ENCODE measurements around the gene LHPP. TPM values are rescaled to one million over a fixed set of nuclear protein-coding genes. Genes with fewer than 3 reads are reported as not detected.

The LHPP gene
- total and polyA plus RNA-seq, 11 donors: 5.6 to 23.5 (median 13.2) TPM

DNA sequence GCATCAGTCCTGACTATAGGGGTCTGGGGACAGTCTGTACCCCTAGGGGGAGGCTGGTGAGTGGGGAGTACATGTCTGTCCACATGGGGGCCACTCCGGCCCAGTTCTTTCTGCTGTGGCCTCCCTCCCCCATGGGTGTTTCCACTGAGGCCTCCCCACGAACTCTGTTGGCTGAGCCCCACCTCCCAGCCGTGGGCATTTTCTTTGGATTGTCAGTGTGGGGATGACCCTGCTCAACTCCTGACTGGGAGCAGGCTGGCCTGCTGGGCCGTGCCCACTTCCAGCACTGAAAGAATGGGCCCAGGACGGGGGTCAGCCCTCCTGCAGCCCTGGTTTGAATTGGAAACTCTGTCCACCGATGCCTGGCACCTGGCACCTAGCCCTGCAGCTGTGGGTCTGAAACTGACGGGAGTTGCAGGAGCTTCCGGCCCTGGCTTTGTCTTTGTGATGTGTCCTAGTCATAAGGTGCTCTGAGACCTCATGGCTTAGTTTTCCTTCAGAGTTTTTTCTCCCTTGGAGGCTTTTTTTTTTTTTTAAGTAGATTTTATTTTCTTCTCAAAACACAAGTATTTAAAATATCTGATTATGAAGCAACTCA is 46.5 kb downstream of the LHPP start:
- no peak overlapping the region for H3K27ac ChIP-seq
- H3K9me3 ChIP-seq: no peaks in the 10 kb centered on the region
- no peaks in the 10 kb centered on the region for H3K27me3 ChIP-seq
- intact Hi-C loops (cut with DNase I): no loop called here
- DNase-seq (no peak), ATAC-seq (no peak)
- no peak overlapping the region for H3K4me3 ChIP-seq
- TF ChIP-seq, protein P1, sequence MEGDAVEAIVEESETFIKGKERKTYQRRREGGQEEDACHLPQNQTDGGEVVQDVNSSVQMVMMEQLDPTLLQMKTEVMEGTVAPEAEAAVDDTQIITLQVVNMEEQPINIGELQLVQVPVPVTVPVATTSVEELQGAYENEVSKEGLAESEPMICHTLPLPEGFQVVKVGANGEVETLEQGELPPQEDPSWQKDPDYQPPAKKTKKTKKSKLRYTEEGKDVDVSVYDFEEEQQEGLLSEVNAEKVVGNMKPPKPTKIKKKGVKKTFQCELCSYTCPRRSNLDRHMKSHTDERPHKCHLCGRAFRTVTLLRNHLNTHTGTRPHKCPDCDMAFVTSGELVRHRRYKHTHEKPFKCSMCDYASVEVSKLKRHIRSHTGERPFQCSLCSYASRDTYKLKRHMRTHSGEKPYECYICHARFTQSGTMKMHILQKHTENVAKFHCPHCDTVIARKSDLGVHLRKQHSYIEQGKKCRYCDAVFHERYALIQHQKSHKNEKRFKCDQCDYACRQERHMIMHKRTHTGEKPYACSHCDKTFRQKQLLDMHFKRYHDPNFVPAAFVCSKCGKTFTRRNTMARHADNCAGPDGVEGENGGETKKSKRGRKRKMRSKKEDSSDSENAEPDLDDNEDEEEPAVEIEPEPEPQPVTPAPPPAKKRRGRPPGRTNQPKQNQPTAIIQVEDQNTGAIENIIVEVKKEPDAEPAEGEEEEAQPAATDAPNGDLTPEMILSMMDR (IDR thresholded peaks at IDR 0.05): no peak
- no peak for TF ChIP-seq POLR2A (IDR thresholded peaks at IDR 0.05)
- WGBS, 4 donors: 83 to 91% (median 89%) methylated on average over 8 of the region's 8 CpGs
- no peaks in the 10 kb centered on the region for H3K36me3 ChIP-seq
- H3K4me1 ChIP-seq: no peaks in the 10 kb centered on the region

DNA sequence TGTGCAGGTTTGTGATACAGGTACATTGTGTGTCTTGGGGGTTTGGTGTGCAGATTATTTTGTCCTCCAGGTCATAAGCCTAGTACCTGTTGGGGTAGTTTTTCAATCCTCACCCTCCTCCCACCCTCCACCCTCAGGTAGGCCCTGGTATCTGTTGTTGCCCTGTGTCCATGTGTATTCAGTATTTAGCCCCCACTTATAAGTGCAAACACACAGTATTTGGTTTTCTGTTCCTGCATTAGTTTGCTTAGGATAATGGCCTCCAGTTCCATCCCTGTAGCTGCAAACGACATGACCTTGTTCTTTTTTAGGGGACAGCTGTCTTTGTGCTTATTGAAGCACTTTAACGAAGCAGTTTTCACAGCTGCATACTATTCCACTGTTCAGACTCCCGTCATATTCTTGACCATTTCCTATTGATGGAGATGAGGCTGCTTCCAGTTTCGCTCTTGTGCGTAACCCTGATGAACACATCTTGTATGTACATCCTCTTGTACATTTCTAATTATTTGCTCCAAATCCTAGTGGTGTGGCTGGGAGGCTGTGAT is 47.4 kb downstream of the LHPP start:
- H3K4me1 ChIP-seq: no peaks in the 10 kb centered on the region
- WGBS, 4 donors: 75 to 94% (median 92%) methylated on average over 5 of the region's 5 CpGs
- H3K27ac ChIP-seq: no peak overlapping the region
- TF ChIP-seq, protein P1 (IDR thresholded peaks at IDR 0.05): no peak
- TF ChIP-seq POLR2A (IDR thresholded peaks at IDR 0.05): no peak
- H3K36me3 ChIP-seq: no peaks in the 10 kb centered on the region
- intact Hi-C loops (cut with DNase I): no loop called here
- DNase-seq (no peak), ATAC-seq (no peak)
- no peaks in the 10 kb centered on the region for H3K27me3 ChIP-seq
- no peak overlapping the region for H3K4me3 ChIP-seq
- H3K9me3 ChIP-seq: no peaks in the 10 kb centered on the region

DNA sequence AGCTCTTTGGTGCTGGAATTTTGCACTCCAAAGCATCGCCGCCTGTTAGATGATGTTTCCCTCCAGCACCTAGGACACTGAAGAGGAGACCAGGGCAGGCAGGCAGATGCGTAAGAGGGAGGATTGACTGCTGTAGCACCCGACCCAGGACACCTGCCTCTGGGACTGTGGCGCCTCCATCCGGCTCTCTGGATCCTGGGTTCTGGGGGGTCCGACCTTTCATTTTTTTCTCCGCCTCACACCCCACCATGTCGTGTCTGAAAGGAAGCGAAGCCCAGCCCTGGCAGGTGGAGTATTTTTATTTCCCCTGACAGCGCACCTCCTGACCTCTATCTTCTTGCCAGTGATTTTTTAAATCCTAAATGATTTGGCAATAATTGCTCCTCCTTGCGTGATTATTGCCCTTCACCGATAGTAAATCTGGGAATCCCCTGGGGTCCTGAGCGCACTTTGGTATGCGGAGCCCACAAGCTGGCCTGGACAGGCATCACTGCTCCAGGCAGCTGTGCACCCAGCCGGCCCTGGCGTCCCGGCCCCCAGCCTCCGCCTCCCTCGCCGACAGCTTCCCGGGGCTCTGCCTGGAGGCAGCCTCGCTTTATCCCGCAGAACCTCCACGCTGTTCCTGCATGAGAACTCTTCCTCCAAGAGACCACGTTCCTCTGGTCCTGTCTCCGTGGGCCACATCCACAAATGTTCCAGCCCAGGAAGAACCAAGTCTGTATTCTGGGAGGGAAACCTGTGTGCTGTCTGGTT is 48.4 kb downstream of the LHPP start:
- TF ChIP-seq, protein P1 (IDR thresholded peaks at IDR 0.05): no peak
- no peak for TF ChIP-seq POLR2A (IDR thresholded peaks at IDR 0.05)
- Histone ChIP-seq H3K4me1 (no peaks in the 10 kb centered on the region), H3K27ac (no peak overlapping the region), H3K27me3 (no peaks in the 10 kb centered on the region), H3K4me3 (no peak overlapping the region), H3K36me3 (no peaks in the 10 kb centered on the region), H3K9me3 (no peaks in the 10 kb centered on the region)
- 88 to 94% (median 92%) methylated on average over 27 of the region's 27 CpGs for WGBS, 4 donors
- intact Hi-C loops (cut with DNase I): no loop called here
- no peak for ATAC-seq
- DNase-seq: peak in 1 of 5 donors; percentile 8

DNA sequence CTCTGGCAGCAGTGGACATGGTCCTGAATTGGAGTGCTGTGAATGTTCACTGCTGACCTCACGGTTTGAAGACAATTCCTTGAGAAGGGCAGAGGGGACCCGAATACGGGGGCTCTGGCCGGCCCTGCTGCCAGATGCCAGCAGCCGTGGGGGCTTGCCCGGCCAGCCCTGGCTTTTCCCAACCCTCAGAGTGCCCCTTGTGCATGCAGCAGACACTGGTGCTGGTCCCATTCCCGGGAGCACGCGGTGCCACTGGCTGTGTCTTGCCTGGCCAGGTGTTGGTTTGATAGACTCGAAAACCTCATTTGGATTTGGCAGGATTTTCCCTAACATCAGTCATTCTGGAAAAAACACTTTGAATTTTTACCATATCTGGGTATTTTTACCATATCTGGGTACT is 49.1 kb downstream of the LHPP start:
- 84 to 98% (median 91%) methylated on average over 5 to 10 of the region's 10 CpGs for whole genome bisulfite sequencing, 4 donors
- Histone ChIP-seq H3K27me3 (no peaks in the 10 kb centered on the region), H3K27ac (no peak overlapping the region), H3K36me3 (no peaks in the 10 kb centered on the region), H3K9me3 (no peaks in the 10 kb centered on the region), H3K4me1 (no peaks in the 10 kb centered on the region), H3K4me3 (no peak overlapping the region)
- no peak for DNase-seq
- intact Hi-C loops (cut with DNase I): no loop called here
- TF ChIP-seq POLR2A (IDR thresholded peaks at IDR 0.05): no peak
- TF ChIP-seq, protein P1 (IDR thresholded peaks at IDR 0.05): no peak
- ATAC-seq: no peak

Data from heart left ventricle (tissue), 16 donors.